Ectodermal cell (in vitro differentiated cells): ENCODE measurements around the gene C2orf81.

Source experiments
- H3K27ac ChIP-seq: 2 replicates; pipeline ENCODE4 v1.7.0; 2013; ENCODE audit warnings: mild to moderate bottlenecking, low read depth, low read length; ENCODE audit not compliant: insufficient read depth, poor library complexity, severe bottlenecking
- H3K27me3 ChIP-seq: 2 replicates; pipeline ENCODE4 v1.7.0; 2013; ENCODE audit warnings: mild to moderate bottlenecking, low read length; ENCODE audit not compliant: insufficient read depth, control insufficient read depth, poor library complexity, severe bottlenecking
- H3K36me3 ChIP-seq: one replicate; pipeline ENCODE4 v1.7.0; 2013; ENCODE audit warnings: low read length; ENCODE audit not compliant: control insufficient read depth, insufficient read depth
- H3K4me1 ChIP-seq: one replicate; pipeline ENCODE4 v1.7.0; 2013; ENCODE audit warnings: low read length; ENCODE audit not compliant: control insufficient read depth, insufficient read depth
- H3K4me3 ChIP-seq: 2 replicates; pipeline ENCODE4 v1.7.0; 2013; ENCODE audit warnings: low read depth, low read length, control low read depth; ENCODE audit not compliant: insufficient read depth
- H3K9me3 ChIP-seq: 2 replicates; pipeline ENCODE4 v1.7.0; 2013; ENCODE audit warnings: mild to moderate bottlenecking, low read length, moderate library complexity; ENCODE audit not compliant: control insufficient read depth
- WGBS, 2 experiments: methylation state at CpG; one replicate each; pipeline ENCODE4 v1.1.7; 2013; ENCODE audit warnings: missing lambda C conversion rate in 2 of 2; 5-methylcytosine and 5-hydroxymethylcytosine counted together

C2orf81 gene

DNA sequence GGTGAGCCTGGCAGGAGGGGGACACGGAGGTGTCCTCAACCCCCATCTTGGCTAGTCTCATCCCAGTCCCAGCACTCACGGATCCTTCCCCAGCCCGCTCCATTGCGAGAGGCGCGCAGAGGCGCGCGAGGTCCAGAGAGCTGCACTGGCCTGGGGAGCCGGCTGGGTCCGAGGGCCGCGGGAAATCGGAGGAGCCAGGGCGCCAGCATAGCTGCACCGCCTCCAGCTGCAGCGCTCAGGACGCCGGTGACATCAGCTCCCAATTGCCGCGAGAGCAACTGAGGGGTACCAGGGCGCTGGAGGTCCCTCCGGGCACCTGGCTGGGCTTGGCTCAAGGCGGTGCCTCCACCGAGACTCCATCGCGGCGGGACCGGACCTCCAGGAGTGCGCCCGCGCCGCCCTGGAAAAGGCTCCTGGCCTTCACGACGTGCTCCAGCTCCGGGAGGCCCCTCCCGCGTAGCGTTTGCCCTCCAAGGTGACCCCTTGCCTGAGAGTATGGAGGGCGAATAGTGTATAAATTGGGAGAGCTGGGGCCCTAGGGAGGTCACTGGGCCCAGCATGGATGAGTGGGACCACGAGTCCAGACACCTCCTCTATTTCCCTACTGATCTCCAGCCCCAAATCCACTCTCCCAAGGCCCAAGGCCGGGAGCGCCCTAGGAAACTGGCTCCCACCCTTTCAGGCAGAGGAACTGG lies 14.8 kb upstream of the C2orf81 start:
- 95% methylated on average over 43 of the region's 43 CpGs for WGBS, 2 experiments
- Histone ChIP-seq H3K9me3 (no peaks in the 10 kb centered on the region), H3K4me3 (no peak overlapping the region), H3K27ac (no peak overlapping the region), H3K4me1 (peaks cover 17% of the 10 kb centered on the region), H3K36me3 (peaks cover 7% of the 10 kb centered on the region), H3K27me3 (peaks cover 5% of the 10 kb centered on the region)

GRCh38 chr2:74430502-74430901 lies 9.1 kb upstream of the C2orf81 start:
- H3K4me1 ChIP-seq = no peaks in the 10 kb centered on the region
- no peaks in the 10 kb centered on the region for H3K27me3 ChIP-seq
- H3K4me3 ChIP-seq = no peak overlapping the region
- H3K36me3 ChIP-seq = peaks cover 25% of the 10 kb centered on the region
- H3K9me3 ChIP-seq = no peaks in the 10 kb centered on the region
- WGBS, 2 experiments = 94 to 95% methylated on average over 11 of the region's 11 CpGs
- H3K27ac ChIP-seq = no peak overlapping the region

GRCh38 chr2:74429487-74430451 lies 8.3 kb upstream of the C2orf81 start:
- Histone ChIP-seq H3K27ac (no peak overlapping the region), H3K4me3 (no peak overlapping the region), H3K27me3 (no peaks in the 10 kb centered on the region), H3K4me1 (no peaks in the 10 kb centered on the region), H3K36me3 (peaks cover 31% of the 10 kb centered on the region), H3K9me3 (no peaks in the 10 kb centered on the region)
- WGBS, 2 experiments = 93 to 95% methylated on average over 18 of the region's 18 CpGs

- Histone ChIP-seq H3K4me1 (no peaks in the 10 kb centered on the region), H3K27me3 (no peaks in the 10 kb centered on the region), H3K36me3 (peaks cover 31% of the 10 kb centered on the region), H3K9me3 (no peaks in the 10 kb centered on the region), H3K27ac (no peak overlapping the region), H3K4me3 (no peak overlapping the region)
- WGBS, 2 experiments = 93 to 96% methylated on average over 5 of the region's 5 CpGs
Observed at GRCh38 chr2:74428675-74429074, 7.3 kb upstream of the C2orf81 start.

DNA sequence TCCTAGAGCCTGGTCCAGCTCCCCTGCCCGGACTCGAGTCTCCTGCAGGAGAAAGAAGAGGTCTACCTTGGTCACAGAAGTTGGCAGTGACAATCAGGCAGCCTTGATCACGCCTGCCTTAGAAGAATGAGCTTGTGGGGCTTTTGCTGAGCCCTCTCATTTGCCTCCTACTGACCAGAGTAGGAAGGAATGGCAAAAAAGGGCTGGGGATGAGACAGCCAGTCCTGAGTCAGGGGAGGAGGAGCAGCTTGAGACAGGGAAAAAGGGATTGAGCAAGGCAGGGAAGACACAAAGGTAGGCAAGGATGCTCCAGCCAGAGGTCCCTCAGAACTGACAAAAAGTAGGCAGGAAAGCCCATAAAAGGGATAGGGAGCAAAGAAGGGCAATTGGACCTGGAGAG lies 6.1 kb upstream of the C2orf81 start:
- no peak overlapping the region for H3K27ac ChIP-seq
- no peaks in the 10 kb centered on the region for H3K27me3 ChIP-seq
- no peaks in the 10 kb centered on the region for H3K9me3 ChIP-seq
- H3K4me3 ChIP-seq = no peak overlapping the region
- WGBS, 2 experiments = 90 to 95% methylated on average over 3 of the region's 3 CpGs
- H3K4me1 ChIP-seq = peaks cover 3% of the 10 kb centered on the region
- peaks cover 28% of the 10 kb centered on the region for H3K36me3 ChIP-seq

DNA sequence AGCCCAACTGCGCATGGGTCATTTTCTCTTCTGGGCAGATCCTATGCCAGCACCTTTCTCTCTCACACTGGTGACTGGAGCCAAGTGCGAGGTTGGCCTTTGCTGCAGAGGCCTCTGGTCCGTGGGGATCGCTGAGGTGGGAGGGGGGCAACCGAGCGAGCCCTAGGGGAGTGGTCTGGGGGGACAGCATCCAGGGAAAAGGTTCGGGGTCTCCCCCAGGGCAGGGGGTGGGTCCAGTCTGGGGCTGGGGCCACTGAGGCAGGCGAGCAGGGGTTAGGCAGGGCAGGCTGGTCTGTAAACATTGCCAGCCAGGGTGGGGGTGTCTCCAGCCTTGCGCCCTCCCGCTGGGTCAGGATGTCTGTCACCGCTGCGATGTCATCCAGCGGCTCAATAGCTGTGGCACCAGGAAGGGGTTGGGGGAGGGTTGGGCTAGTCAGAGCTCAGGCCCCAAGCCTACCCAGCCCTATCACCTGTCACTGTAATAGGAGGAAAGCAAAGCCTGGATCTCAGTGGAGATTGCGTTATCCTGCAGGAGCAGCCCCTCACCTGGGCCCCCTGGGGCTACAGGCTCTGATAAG lies 4.9 kb upstream of the C2orf81 start:
- Histone ChIP-seq H3K27ac (no peak overlapping the region), H3K36me3 (peaks cover 24% of the 10 kb centered on the region)

DNA sequence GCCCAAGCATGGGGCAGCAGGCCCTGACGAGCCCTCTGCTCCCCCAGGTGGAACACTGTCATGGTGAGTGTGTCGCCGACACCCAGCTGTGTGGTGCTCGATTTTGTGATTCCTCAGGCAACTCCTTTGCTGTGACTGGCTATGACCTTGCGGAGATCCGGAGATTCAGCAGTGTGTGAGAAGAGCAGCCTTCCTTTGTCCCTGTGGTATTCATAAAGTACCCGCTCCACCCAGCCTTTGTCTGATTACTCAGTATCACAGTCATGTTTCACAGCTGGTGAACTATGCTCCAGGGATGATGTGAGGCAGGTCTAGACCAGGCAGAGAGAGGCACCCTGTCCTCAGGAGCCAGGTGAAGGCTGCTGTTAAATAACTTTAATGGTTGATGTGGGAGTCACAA lies 4.1 kb upstream of the C2orf81 start:
- WGBS, 2 experiments = 94 to 95% methylated on average over 7 of the region's 7 CpGs
- H3K27ac ChIP-seq = no peak overlapping the region
- H3K27me3 ChIP-seq = peaks cover 1% of the 10 kb centered on the region
- H3K4me3 ChIP-seq = no peak overlapping the region
- H3K4me1 ChIP-seq = peaks cover 5% of the 10 kb centered on the region
- H3K36me3 ChIP-seq = peaks cover 24% of the 10 kb centered on the region
- no peaks in the 10 kb centered on the region for H3K9me3 ChIP-seq

More for the DNA sequence above, 4.9 kb upstream of the C2orf81 start:
- no peak overlapping the region for H3K4me3 ChIP-seq
- WGBS, 2 experiments = 89% methylated on average over 14 of the region's 14 CpGs
- H3K27me3 ChIP-seq = no peaks in the 10 kb centered on the region
- H3K9me3 ChIP-seq = no peaks in the 10 kb centered on the region
- H3K4me1 ChIP-seq = peaks cover 3% of the 10 kb centered on the region

GRCh38 chr2:74424995-74425406 lies 3.6 kb upstream of the C2orf81 start:
- no peak overlapping the region for H3K27ac ChIP-seq
- peaks cover 24% of the 10 kb centered on the region for H3K36me3 ChIP-seq
- H3K4me1 ChIP-seq = peaks cover 5% of the 10 kb centered on the region
- H3K27me3 ChIP-seq = peaks cover 5% of the 10 kb centered on the region
- no peak overlapping the region for H3K4me3 ChIP-seq
- WGBS, 2 experiments = 91 to 93% methylated on average over 5 of the region's 5 CpGs
- H3K9me3 ChIP-seq = no peaks in the 10 kb centered on the region

DNA sequence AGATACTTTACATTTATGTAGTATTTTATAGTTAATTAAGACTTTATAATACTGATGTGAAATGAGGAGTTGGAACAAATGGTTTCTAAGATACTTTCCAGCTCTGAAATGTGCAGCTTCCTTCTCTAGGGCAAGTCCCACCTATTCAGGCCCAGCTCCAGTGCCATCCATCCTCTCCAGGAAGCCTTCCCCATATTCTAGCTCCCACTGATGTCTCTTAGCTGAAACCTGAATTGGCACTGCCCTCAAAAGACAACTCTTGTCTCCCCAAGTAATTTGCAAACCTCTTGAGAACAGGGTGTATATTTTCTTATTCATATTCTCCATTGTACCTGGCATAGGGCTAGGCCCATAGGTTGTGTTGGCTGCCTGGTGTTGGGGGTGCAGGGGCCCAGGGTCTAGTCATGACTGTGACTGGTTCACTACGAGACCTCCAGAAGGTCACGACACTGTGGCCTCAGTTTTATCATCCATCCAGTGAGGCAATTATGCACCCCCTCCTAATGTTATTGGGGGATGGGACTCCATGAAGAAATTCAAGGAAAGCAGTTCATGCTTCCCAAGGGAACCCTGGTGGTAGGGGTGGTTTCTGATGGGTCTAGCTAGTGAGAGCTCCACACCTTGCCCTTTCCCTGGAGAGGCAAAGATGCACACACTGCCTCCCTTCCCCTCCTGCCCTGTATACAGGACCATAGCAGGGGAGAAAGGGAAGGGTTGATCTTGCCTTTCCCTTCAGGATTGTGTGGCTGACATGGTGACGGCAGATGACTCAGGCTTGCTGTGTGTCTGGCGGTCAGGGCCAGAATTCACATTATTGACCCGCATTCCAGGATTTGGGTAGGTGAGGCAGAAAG lies 2.9 kb upstream of the C2orf81 start:
- no peak overlapping the region for H3K27ac ChIP-seq
- H3K4me3 ChIP-seq = no peak overlapping the region
- peaks cover 5% of the 10 kb centered on the region for H3K27me3 ChIP-seq
- 92 to 93% methylated on average over 5 of the region's 5 CpGs for WGBS, 2 experiments
- H3K4me1 ChIP-seq = peaks cover 5% of the 10 kb centered on the region
- peaks cover 24% of the 10 kb centered on the region for H3K36me3 ChIP-seq
- H3K9me3 ChIP-seq = no peaks in the 10 kb centered on the region
